RCC 7860 (cell line): Measurements from ENCODE around the gene COPG2.

Source experiments
- DNase-seq: peaks from one replicate; pipeline ENCODE4 v3.0.0-alpha.2; 2015; ENCODE audit warnings: low spot score
- FAIRE-seq: peaks from 2 replicates; lab custom pipeline; 2012; peaks lifted over from hg19 to GRCh38; lab: Jason Lieb, UNC

Gene COPG2

GRCh38 chr7:130476297-130477150 lies 192.0 kb downstream of the COPG2 start:
- DNase-seq = no peak
- no peak for FAIRE-seq

DNA sequence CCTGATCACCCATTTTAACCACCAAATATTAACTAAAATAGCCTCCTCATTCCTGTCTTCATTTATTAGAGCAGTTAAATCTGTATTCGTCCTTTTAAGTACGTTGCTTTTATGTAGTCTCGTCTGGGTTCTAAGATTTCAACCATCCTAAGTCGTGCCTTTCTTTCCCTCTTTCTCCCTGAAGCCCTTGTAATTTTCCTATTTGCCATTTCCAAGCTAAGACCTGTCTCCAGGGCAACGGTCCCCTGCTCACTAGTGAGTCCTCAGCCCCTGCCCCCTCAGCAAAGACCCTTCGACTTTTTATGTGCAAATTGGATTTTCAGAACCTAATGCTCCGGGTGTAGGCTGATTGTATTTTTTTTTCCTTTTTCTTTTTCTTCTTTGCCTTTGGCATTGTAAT lies 192.8 kb downstream of the COPG2 start:
- no peak for DNase-seq
- no peak for FAIRE-seq

DNA sequence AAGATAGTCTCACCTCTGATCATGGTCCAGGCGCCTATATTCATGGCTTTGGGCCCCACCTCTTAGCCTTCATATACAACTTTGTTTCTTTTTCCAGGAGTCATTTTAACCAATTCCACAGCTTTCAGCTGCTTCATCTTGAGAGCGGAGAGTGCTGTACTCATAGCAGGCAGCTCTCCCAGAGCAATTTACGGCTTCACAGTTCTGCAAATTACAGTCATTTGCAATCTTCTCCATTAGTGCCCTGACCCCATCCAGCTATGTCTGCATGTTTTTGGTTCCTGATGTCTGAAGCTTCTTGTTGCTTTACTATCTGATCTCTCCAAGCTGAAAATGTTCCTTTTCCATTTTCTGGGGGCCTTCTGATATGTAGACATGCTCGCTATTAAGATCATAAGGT lies 194.7 kb downstream of the COPG2 start:
- DNase-seq = no peak
- no peak for FAIRE-seq

DNA sequence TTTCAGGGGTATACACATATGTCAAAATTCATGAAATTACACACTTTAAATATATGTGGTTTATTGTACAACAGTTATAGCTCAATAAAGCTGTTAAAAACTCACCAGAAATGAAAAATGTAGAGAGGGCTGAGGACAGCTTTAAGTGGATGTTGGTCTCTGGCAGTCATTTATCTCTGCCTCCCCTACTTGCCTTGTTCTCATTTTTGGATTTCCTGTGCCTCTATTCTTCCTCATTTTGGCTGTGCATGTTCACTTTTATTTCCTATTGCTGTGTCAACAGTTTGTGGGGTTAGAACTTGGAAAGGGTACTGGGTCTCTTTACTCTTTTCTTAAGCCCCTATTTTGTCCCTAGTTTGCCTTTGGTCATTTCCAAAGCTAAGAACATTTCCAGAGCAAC lies 195.3 kb downstream of the COPG2 start:
- DNase-seq = no peak
- FAIRE-seq = no peak

- no peak for FAIRE-seq
- DNase-seq = no peak
These were observed 196.6 kb downstream of the COPG2 start for GRCh38 chr7:130471974-130472373.

GRCh38 chr7:130468612-130469011 lies 199.9 kb downstream of the COPG2 start:
- FAIRE-seq (no peak), DNase-seq (no peak)

GRCh38 chr7:130463553-130464434 lies 204.8 kb downstream of the COPG2 start:
- no peak for FAIRE-seq

DNA sequence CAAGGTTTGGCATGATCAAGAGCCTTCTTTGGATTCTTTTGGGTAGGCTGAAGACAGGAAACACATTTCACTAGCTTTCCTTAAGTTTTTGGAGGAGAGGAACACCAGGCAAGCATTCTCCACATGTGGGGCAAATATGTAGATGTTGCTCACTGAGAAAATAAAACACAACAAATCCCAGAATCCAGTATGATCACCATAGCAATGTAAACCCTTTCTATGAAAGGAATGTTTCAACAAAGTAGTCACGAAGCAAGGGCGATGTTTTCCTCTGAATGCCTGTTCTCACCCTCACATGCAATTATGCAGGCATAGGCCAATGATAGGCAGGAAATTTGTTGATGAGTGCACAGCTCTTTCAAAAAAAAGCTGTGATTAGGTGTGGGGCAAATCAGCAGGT lies 207.3 kb downstream of the COPG2 start:
- DNase-seq = no peak
- FAIRE-seq = no peak

More at GRCh38 chr7:130463553-130464434, 204.8 kb downstream of the COPG2 start:
- DNase-seq = no peak

DNA sequence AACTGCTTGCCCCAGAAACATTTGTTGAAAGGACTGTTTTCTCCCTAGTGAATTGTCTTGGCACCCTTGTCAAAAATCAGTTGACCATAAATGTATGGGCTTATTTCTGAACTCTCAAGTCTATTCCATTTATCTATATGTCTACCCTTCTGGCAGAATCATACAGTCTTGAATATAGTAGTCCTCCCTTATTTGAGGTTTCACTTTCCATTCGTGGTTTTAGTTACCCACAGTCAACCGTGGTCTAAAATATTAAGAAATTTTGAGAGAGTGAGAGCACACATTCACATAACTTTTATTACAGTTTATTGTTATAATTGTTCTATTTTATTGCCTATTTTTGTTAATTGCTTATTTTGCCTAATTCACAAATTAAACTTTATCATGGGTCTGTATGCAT lies 210.3 kb downstream of the COPG2 start:
- FAIRE-seq = no peak
- no peak for DNase-seq
